Kidney (tissue), 14 donors: ENCODE data around the gene PPP2R5E. TPM values are rescaled to one million over a fixed set of nuclear protein-coding genes. Genes with fewer than 3 reads are reported as not detected.

Experiments
- DNase-seq, 5 donors: peaks; one replicate each; pipeline ENCODE4 v3.0.0-alpha.2; 2013 to 2020
- FAIRE-seq: peaks from 2 replicates; lab custom pipeline; 2012; peaks lifted over from hg19 to GRCh38; lab: Jason Lieb, UNC
- H3K27ac ChIP-seq, 2 donors: one replicate each; pipeline ENCODE4 v1.7.0; 2013; ENCODE audit warnings: low read depth in 2 of 2, low read length in 2 of 2, inconsistent platforms in 1 of 2
- H3K27me3 ChIP-seq: one replicate; pipeline ENCODE4 v1.7.1; 2013; ENCODE audit warnings: low read length, inconsistent platforms; ENCODE audit not compliant: control insufficient read depth, insufficient read depth
- H3K36me3 ChIP-seq, 3 donors: one replicate each; pipeline versions ENCODE4 v1.7.0 to v1.7.1; 2013; ENCODE audit warnings: low read length in 3 of 3, control low read depth in 1 of 3, inconsistent platforms in 1 of 3; ENCODE audit not compliant: insufficient read depth in 3 of 3, control insufficient read depth in 2 of 3
- H3K4me1 ChIP-seq, 3 donors: one replicate each; pipeline versions ENCODE4 v1.7.0 to v1.7.1; 2013; ENCODE audit warnings: low read length in 3 of 3, inconsistent platforms in 1 of 3, low read depth in 1 of 3; ENCODE audit not compliant: control insufficient read depth in 2 of 3, insufficient read depth in 2 of 3
- H3K4me3 ChIP-seq, 3 donors: one replicate each; pipeline versions ENCODE4 v1.7.0 to v1.8.1; 2013; ENCODE audit warnings: low read length in 3 of 3, control low read depth in 1 of 3, inconsistent platforms in 1 of 3
- H3K9ac ChIP-seq, 3 donors: one replicate each; pipeline versions ENCODE4 v1.7.0 to v1.7.1; 2013; ENCODE audit warnings: low read length in 3 of 3, control low read depth in 1 of 3, inconsistent platforms in 1 of 3
- H3K9me3 ChIP-seq, 3 donors: one replicate each; pipeline versions ENCODE4 v1.7.0 to v1.7.1; 2013; ENCODE audit warnings: low read length in 3 of 3, control low read depth in 1 of 3, inconsistent platforms in 1 of 3; ENCODE audit not compliant: control insufficient read depth in 2 of 3, insufficient read depth in 1 of 3
- CTCF ChIP-seq: IDR thresholded peaks from 3 replicates; pipeline ENCODE4 v1.5.1; 2012; ENCODE audit warnings: mild to moderate bottlenecking, moderate library complexity, borderline replicate concordance; ENCODE audit not compliant: insufficient read depth; ENCODE audit errors: extremely low read depth
- intact Hi-C: fragments of 100-400 bp; cut with DNase I; formaldehyde crosslinking; loops from one replicate; pipeline ENCODE4 v1.11.1; 2022
- polyA plus RNA-seq: library from polyadenylated mRNA; stranded (reverse); fragments of 350-450 nt; fragmentation: Illumina TruSeq; extraction: RNeasy Lipid Tissue Mini Kit (QIAGEN cat#74804); gene quantifications from one replicate; pipeline ENCODE4 v1.2.3, GENCODE V29; 2014; ENCODE audit warnings: low read depth, low replicate concordance; ENCODE audit not compliant: insufficient read depth
- total RNA-seq: library from RNA; stranded (reverse); fragmentation: NEBNext Ultra II Directional; extraction: Animal tissue kit (Norgen Biotek cat#: 25700); gene quantifications from one replicate; pipeline ENCODE4 v1.2.1, GENCODE V29; 2021
- donor health status: control.
- donor health status: control.
- donor health status: control.
- donor health status: control.
- donor health status: control.
- donor health status: DM: yes; HTN: yes; CAD: no.
- donor health status: Normal renal cell carcinoma (clear cell type).

Gene PPP2R5E
- total and polyA plus RNA-seq, 2 donors from 2014 or later: 9.7 to 46.5 TPM

DNA sequence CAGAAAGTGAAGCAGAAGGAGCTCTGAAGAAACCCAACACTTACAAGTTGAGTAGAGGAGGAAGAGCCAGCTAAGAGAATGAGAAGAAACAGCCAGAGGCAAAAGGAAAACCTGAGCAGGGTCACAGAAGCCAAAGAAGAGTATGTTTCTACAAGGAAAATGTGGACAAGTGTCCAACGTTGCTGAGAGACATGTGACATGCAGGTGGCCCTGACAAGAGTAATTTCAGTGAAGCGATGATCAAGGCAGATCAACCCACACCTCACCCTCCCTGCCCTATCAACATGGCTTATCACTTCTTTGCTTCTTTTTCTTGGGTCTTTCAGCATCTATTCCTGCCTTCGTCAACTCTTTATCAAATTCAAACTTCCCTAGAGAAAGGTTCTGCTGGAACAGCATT is 68.3 kb downstream of the PPP2R5E start:
- FAIRE-seq (no peak), DNase-seq (no peak)
- TF ChIP-seq CTCF: no peak
- intact Hi-C loops: no loop called here
- no peaks in the 10 kb centered on the region for H3K36me3 ChIP-seq
- H3K9ac ChIP-seq: no peak overlapping the region
- no peak overlapping the region for H3K4me3 ChIP-seq
- no peaks in the 10 kb centered on the region for H3K9me3 ChIP-seq
- H3K4me1 ChIP-seq: peaks cover 0 to 13% (median 3%) of the 10 kb centered on the region in 3 donors
- no peaks in the 10 kb centered on the region for H3K27me3 ChIP-seq
- H3K27ac ChIP-seq: no peak overlapping the region

- H3K9me3 ChIP-seq: no peaks in the 10 kb centered on the region
- DNase-seq: no peak
- H3K9ac ChIP-seq: no peak overlapping the region
- FAIRE-seq: no peak
- H3K27me3 ChIP-seq: no peaks in the 10 kb centered on the region
- TF ChIP-seq CTCF: no peak
- H3K36me3 ChIP-seq: no peaks in the 10 kb centered on the region
- H3K4me3 ChIP-seq: no peak overlapping the region
- no peak overlapping the region for H3K27ac ChIP-seq
- peaks cover 0 to 13% (median 3%) of the 10 kb centered on the region in 3 donors for H3K4me1 ChIP-seq
- intact Hi-C loops: no loop called here
Observed at GRCh38 chr14:63474111-63474510, 69.1 kb downstream of the PPP2R5E start.

- intact Hi-C loops: no loop called here
- DNase-seq (no peak), FAIRE-seq (no peak)
- no peak for TF ChIP-seq CTCF
- Histone ChIP-seq H3K4me3 (no peak overlapping the region), H3K36me3 (no peaks in the 10 kb centered on the region), H3K27ac (no peak overlapping the region), H3K4me1 (peaks cover 0 to 13% (median 3%) of the 10 kb centered on the region in 3 donors), H3K9ac (no peak overlapping the region), H3K27me3 (no peaks in the 10 kb centered on the region), H3K9me3 (no peaks in the 10 kb centered on the region)
Observed at GRCh38 chr14:63472986-63473788, 70.0 kb downstream of the PPP2R5E start.
